NCI-H2107 (cell line): Measurements from ENCODE around the gene MYD88.
"Not testable (repeated sequence)": the region's sequence is repeated elsewhere in the genome, so short reads cannot be mapped to it uniquely, and the experiment has no call there.

ENCODE experiments used
- DNase-seq: peaks from one replicate; lab custom pipeline; 2025; lab: John Stamatoyannopoulos, UW

Gene MYD88

DNA sequence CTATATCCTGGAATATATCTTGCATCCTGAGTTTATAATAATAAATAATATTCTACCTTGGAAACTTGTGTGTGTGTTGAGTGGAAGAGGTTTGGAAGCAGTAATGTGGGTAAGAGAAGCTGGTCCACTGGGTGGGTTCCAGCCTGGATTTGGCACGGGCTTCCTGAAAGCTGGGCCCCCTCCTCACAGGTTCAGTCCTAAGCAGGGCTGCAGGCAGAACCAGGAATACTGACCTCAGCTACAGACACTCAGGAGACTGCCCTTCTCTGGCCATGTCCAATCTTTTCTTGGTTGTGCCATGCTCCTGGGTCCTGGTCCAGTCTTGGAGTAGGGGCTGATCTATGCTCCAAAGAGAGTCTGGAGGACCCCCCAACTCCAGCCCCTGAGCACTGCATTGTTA, 4.5 kb downstream of the MYD88 start:
- no peak for DNase-seq

GRCh38 chr3:38143511-38143910, 5.0 kb downstream of the MYD88 start:
- no peak for DNase-seq

DNA sequence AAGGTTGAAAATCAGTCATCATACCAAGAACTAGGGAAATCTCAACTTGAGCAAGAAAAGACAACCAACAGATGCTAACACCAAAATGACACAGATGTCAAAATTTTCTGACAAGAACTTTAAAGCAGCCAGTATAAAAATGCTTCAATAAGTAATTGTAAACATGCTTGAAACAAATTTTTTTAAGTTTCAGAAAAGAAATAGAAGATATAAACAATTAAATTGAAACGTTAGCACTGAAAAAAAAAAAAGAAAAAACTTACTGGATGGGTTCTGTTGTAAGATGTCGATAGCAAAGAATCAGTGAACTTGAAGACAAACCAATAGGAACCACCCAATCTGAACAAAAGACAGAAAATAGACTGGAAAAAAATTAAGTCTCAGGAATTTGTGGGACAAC, 8.0 kb downstream of the MYD88 start:
- no peak for DNase-seq

GRCh38 chr3:38147421-38147820, 9.0 kb downstream of the MYD88 start:
- DNase-seq = no peak

- no peak for DNase-seq
Observed at GRCh38 chr3:38148311-38148882, 9.9 kb downstream of the MYD88 start.

DNA sequence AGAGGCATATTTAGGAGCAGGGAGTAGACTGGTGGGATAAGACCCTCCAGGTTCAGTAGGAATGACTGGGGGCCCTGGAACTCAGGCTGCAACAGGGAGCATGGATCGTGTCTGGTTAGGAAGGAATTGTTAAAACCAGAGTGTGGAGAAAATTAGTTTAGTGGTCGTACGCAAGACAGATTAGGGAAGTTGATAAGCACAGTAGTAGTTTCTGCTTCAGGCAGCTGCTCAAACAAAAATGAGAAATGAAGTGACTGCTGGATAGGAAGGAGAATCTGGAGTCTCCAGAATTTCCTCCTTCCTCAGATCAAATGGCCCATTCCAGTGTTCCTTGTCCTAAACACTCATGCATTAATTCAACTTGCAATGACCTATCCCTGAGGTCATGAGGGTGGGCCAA, 11.2 kb downstream of the MYD88 start:
- no peak for DNase-seq

- DNase-seq = no peak
Observed at GRCh38 chr3:38150780-38151528, 12.5 kb downstream of the MYD88 start.

GRCh38 chr3:38151667-38152265, 13.3 kb downstream of the MYD88 start:
- DNase-seq = no peak

DNA sequence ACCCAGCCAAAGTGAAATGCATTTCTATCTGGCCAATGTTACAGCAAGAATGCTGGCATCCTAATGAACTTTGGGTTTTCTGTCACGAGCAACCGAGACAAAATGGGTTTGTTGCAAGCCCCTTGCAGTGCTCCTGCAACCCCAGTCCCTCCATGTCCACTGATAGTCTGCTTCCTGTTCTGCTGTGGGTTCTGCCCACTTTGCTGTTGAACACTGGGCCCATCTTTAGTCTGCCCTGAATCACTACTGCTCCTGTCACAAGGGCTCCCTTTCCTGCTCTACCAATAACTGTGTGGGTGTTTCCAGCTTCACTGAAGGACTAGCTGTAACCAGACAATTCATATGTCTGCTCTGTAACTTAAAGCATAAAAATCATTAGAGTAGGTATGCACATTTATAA, 14.1 kb downstream of the MYD88 start:
- DNase-seq = no peak

DNA sequence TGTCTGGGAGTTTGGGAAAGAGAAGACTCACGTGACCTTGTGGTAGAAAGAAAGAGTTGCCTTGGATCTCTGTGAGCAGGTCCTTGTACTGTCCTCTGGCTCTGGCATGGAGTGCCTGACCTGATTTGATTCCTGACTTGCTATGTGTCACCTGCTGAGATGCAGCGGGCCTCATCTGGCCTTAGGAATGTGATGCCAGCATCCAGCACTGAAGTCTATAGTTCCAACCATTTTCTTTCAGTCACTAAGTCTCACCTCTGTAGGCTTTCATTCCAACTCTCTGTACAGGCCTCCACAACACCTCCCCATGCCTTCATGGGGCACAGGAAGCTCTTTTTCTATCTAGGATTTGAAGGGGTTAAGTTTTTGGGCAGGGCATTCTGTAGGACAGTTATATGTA, 14.8 kb downstream of the MYD88 start:
- no peak for DNase-seq

- DNase-seq = no peak
Observed at GRCh38 chr3:38154033-38154494, 15.6 kb downstream of the MYD88 start.

DNA sequence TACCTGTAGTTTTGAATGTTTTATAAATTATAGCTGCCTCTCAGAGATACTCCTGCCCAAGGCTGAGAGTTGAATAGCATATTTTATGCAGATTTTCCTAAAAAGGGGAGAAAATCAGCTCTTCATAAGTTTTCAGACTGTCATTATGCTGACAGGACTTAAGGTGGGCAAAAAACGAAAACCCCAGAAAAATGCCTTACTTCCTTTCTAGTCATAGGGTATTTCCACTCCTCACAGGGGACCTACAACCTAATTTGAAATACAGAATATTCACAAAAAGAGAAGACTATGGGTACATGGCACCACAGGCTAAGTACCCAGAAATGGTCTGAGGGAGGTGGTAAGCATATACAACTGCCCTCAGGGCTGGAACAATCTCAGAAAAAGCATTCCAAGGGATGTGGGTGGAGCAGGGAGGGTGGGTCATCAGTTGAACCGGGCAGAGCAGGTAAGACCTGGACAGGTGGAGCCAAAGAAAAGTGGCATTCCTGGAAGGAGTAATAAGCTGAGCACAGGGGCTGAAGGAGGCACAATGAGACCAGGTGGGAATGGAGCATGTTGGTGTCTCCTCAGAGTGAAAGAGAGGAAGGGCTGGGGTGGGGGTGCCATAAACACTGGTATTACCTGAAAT, 16.3 kb downstream of the MYD88 start:
- DNase-seq = no peak

- no peak for DNase-seq
Observed at GRCh38 chr3:38155825-38156224, 17.4 kb downstream of the MYD88 start.

DNA sequence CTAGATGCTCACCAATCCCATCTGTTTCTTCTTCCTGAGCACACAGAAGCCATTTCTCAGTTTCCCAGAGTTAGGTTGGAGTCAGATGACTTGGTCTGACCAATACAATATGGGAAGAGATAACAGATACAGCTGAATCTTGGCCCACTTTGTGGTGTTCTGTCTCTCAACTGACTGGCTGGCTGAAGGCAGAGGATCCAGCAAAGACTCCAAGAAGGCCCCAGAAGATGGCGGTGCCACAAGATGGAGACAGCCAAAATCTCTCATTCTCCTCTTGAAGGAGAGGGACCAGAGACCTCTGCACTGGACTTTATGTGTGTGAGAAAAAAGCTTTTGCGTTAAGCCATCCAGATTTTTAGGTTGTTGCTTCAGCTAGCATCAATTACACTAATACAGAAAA, 18.7 kb downstream of the MYD88 start:
- no peak for DNase-seq

DNA sequence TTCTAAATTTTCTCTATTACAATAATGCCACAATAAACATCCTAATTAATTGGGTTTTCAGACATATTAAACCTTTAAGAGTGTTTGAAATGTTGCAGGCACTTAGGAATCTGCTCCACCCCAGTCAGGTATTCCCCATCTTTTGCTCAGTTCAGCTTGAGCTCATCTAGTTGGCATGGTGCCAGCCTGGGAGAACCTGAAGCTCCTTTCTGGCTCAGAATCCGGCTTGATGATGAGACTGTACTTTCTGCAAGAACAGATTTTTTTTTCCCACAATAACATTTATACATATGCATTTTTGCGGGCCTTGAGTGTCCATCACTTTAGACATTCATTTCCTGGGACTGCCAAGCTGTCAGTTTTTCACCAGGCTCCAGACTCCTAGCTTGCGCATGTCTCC, 19.1 kb downstream of the MYD88 start:
- DNase-seq = no peak

GRCh38 chr3:38158472-38158871, 20.0 kb downstream of the MYD88 start:
- no peak for DNase-seq

- not testable (repeated sequence) for DNase-seq
Observed at GRCh38 chr3:38160704-38161103, 22.2 kb downstream of the MYD88 start.

GRCh38 chr3:38163117-38163840, 24.8 kb downstream of the MYD88 start:
- no peak for DNase-seq

DNA sequence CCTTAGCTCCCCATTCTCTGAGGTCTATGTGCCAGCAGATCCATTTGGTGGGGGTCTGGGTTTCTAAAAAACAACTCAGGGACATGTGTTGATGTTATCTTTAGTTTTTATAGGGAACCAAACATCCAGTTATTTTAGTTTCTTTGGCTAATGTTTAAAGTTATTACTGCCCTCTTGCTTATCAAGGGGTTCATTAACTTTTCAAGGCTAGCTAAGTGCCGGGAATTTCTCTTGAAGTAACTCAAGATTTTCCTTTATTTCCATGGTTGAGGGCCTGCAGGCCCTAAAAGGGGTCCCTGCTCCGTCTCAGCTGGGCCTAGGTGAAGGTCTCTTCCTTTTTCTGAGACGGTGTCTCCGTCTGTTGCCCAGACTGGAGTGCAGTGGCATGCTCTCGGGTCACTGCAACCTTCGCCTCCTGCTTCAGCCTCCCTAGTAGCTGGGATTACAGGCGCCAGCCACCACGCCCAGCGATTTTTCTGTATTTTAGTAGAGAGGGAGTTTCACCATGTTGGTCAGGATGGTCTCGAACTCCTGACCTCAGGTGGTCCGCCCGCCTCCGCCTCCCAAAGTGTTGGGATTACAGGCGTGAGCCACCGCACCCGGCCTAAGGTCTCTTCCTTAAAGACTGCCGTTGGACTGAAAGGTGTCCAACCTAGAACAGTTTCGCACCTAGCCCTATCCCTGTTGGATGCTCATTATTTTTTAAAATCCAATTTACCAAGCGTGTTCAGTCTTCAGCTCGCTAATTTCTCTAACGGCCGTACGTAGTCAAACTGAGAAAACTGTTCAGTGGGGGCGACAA, 25.6 kb downstream of the MYD88 start:
- no peak for DNase-seq

- no peak for DNase-seq
Observed at GRCh38 chr3:38164643-38164951, 26.1 kb downstream of the MYD88 start.

DNA sequence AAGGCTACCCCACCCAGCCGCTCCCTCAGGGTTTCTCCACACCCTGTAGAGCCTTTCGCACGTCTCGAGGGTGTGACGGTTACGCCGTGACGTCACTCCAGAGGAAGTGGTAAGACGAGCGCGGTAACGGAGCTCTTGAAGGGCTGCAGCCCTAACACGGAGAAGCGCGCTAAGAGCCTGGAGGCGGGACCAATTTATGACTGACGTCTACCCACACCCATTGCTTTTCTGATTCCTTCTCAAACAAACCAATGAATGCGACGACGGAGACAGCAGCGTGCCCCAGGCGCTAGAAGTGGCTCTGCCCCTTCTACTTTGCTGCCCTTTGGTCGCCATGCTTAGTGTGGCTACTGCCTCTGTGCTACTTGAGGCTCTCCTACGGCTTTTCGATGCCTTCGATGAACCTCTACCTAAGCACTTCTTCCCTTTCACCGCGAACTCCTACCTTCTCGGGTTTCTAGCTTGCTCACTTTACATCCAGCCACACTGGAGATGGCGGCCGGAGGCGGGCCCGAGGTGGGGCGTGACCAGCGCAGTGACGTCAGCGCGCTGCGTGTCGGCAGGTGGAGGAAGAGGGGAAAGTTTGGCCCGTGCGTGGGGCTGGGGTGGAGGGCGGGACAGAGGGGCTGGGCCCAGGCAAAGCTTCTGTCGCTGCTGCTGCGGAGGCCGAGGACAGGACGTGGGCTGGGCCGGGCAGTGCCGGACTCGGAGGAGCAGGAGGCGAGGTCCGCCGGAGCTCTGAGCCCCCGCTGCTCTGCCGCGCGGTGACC, 26.7 kb downstream of the MYD88 start, which contains the start of gene OXSR1:
Gene OXSR1, plus strand, starts transcription at position 586 of the 770 bp plus-strand sequence. CDS start 340 bp downstream, outside the sequence.
- DNase-seq = peak; percentile 92
